ACHN (cell line): ENCODE results near the gene RAB3C.
A peak's percentile ranks its signal among the peaks of the same experiment; 100 is the strongest.

ENCODE experiments used
- DNase-seq: peaks from one replicate; pipeline ENCODE4 v3.0.0-alpha.2; 2015
- in situ Hi-C: cut with HindIII; loops from 2 replicates; pipeline ENCODE4 v1.10.0; 2017; ENCODE audit warnings: low sequenced_read_pairs, low pct_ligation_motif_present, low pct_unique_long_range_greater_than_20kb

The RAB3C gene

DNA sequence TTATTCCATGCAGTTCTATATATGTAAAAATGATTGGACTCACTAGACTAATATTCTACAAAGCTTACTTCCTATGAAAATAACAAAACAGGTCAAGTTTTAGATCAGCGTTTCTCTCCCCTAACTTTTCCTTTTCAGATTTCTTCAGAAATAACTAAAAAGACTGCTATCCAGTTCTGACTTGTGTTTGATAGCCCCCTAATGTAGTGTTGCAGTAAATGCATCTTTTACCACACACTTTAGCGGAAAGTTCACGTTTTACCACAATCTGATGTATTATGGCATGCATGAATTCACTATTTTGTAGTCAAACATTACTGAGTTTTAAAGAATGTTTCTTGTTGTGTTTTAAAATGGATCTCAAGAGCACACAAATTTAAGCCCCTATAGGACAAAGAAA is 292.7 kb downstream of the RAB3C start:
- in situ Hi-C loops: no loop called here

DNA sequence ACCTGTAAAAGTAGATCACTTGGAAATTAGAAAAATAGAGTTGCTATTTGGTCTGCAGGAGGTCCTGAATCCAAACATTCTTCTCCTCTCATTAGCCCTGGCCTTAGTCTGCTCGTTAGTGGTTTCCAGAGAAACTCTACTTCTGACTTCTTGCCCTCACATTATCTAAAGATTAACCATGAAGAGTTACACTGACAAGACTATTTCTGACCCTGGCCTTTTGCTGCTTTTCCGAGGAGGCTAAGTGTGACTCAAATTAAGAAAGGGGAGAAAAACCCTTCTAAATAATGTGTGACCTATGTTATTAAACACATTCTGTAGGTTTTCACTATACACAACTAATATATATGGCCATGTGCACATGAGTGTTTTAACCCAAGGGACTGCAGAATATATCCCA is 302.4 kb downstream of the RAB3C start:
- in situ Hi-C loops: no loop called here
- DNase-seq: no peak

More for the DNA sequence above, 292.7 kb downstream of the RAB3C start:
- DNase-seq: no peak

DNA sequence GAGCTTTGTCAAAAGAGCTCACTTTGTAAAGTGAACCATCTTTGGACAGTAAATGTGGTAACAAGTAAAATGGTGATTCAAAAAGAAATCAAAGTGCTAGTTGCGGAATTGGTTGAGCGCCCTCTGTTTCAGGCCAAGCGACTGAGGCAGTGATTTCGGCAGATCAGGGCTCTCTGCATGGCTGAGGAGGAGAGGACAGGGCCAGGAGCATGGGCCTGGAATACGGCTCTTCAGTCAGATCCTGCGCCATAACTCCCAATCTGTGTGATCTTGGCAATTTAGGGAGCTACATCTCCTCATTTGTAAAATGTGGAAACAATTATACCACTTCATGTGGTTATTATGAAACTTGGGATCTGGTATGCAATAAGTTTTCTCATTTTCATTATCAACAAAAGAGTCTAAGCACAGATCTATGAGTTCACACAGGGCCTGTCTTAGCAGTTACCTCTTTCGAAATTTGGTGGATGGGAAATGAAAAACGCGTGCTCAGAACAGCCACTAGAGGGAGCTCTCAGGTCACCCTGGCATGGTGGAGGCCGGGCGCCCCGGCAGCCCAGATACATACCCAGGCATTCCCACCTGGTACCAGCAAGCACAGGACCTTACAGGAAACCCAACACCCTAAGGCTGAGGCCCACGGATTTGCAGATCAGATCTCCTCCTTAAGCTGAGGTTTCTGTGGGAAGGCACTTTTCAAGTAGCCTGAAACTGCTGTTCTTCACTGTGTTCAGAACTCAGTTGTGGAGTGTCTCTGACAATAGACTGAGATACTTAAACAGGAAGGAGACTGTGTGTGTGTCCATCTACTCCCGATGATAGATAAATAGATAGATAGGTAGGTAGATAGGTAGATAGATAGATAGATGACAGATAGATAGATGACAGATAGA is 303.7 kb downstream of the RAB3C start:
- in situ Hi-C loops: no loop called here
- peak; percentile 47 for DNase-seq

DNA sequence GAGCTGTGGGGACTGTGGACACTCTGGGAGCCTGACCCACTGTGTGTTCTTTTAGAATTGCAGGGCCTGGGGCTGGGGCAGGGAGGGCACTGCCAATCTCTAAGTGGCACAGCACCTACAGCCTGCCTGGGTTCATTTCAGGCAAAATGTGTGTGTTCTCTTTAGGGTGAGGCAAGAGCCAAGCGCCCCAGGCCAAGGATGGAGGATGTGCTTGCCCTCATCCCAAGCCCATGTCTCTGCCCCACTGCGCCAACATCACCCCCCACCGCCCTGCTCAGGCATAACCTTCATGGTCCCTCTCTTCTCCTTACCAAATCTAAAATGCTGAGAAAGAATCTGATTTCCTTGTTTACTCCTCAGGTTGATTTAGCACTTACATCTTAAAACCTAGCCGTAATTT is 304.4 kb downstream of the RAB3C start:
- no peak for DNase-seq
- in situ Hi-C loops: no loop called here

DNA sequence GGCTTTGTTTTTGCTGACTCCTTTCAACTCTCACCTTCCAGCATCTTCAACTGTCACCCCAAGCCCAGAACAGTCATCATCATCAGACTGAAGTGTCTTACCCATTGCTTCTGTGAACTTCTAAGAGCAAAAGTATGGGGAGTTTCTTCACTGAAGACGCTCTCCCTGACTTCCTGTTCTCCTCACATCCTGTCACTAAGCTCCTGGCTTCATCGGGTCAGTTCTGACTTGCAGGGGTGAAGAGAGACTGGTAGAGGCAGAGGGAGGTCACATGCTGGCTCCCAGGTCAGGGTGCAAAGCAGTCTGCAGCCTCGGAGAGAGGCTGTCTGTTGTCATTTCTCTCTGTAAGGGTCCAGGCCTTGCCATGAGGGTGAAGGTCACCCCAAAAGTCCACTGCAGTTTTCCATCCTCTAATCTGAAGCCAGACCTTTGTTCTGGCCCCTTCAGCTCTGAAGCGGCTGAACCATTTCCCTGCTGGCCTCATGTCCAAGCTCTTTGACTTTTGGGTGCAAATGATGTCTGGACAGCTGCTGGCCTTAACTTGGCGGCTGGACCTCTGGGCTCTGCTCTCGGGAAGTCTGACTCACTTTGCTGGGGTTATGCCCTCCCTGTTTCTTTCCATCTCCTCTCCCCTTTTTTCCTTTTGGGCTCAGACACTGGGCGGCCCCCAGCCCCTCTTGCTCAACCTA is 305.0 kb downstream of the RAB3C start:
- no peak for DNase-seq
- in situ Hi-C loops: no loop called here

DNA sequence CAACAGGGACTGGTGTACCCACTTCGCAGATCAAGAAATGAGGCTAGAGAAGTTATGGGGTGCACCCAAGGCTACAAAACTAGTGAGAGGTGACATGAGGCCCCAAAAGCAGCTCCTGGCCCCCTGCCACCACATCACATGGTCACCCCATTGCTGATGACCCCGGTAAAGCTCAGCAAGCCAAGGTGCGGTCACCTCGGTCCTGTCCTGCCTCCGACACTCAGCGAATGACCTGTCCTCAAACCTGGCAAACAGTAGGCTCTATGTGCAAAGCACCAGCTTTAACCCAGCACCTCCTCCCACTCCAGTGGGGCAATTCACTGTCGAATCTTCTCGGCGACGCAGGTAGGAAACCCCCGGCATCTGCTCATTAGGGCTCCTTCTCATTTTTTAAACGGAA is 307.4 kb downstream of the RAB3C start:
- in situ Hi-C loops: no loop called here
- DNase-seq: no peak

DNA sequence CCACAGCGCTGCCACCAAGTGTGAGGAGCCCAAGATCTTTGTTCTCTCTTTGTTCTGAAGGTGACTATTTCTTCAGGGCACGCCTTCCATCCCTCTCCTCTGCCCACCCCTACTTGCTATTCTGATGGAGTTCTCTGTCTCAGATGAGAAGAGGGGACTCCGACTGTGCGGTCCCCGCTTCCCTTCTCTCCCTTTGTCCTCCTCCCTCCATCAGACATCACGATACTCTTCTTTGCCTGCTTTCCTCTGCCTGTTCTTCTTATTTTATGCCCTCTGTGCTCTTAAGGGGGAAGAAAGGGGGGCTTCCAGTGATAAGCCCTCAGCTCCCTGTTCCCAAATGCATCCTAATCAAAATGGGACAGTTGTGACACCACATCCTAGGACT is 307.8 kb downstream of the RAB3C start:
- in situ Hi-C loops: no loop called here
- DNase-seq: no peak

DNA sequence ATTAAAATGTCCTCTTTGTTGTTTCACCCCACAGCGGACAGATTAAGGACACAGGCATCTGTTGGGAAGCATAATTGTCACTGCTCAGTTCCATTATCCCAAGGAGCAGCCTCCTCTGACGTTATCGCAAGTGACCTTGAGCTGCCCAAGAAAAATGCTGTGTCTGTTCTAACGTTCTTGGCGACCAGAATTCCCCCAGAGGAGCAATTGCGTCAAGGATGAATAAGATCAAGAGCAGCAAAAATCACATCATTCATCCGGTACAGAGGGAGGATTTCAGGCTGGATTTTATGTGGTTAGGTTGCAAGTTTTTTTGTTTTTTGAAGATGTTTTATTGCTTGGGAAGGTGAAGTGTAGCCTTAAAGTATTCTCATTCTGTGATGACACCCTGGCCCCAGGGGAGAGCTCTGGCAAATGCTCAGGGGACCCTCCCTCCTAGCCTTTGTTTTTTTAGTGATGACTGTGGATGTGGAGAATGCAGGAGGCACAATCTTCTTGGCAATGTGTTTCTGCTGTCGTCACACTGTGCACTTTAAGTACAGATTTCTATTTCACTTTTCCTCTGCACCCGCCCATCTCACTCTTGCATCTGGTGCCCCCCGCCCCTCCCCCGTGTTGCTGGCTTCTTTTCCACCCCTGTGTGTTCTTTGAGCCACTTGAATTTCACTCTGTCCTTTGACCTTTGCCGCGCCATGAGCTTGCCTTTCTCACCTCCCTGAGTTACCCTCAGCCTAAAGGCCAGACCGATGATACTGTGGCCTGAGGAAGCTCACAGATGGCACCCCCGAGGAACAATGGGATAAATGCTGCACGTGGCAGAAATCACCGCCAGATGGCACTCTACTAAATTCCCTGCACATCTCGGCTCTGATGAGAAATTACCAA is 308.5 kb downstream of the RAB3C start:
- peak; percentile 64 for DNase-seq
- in situ Hi-C loops: no loop called here

DNA sequence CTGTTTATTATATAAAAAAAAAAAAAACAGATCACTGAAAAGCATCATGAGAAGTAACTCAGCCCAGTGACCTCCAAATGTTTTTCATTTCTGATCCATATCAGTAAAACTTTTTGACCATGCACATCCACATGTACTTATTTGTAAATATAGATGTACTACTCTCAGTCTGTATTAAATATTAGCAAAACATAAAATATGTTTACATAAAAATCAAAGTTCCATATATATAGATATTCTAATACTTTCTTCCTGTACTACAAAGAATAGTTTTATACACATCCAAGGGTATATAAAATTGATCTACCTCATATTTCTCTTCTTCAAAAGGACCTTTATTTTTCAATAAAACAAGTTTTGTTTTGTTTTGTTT is 309.1 kb downstream of the RAB3C start:
- in situ Hi-C loops: no loop called here
- DNase-seq: no peak

DNA sequence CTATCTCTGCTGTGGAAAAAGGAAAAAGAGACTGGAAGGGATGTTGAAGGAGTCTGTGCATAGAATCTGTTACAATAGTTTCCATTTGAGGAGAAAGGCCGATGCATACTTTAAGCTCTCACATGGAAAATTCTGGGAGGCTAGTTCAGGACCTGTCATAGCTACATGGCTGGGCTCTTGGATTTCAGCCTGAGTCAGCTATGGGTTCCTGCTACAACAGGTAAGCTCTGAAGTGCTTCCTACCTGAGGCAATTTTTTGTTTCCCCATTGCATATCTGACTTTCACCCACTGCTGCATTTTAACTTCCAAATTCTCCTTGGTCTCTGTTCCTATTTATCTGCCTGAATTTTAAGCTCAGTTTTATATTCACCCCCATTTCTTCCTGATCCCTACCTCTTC is 310.7 kb downstream of the RAB3C start:
- in situ Hi-C loops: no loop called here

DNA sequence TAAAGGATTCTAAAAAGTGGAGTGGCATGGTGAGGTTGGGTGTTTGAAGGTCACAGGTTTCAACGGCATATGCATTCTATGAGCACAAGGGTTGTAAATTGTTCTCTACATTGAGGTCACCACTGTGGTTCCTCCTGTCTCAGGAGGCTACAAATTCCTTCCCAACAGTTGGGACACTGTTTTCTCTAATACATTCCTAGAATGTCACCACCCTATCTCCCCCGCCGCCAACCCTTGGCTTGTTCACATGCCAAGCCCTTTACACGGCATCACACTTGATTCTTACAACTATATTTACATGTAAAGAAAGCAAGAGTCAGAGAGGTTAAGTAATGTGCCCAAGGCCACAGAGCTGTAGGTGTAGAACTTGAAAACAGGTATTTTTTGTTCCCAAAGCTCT is 315.1 kb downstream of the RAB3C start:
- DNase-seq: no peak
- in situ Hi-C loops: no loop called here

More for the DNA sequence above, 310.7 kb downstream of the RAB3C start:
- no peak for DNase-seq

DNA sequence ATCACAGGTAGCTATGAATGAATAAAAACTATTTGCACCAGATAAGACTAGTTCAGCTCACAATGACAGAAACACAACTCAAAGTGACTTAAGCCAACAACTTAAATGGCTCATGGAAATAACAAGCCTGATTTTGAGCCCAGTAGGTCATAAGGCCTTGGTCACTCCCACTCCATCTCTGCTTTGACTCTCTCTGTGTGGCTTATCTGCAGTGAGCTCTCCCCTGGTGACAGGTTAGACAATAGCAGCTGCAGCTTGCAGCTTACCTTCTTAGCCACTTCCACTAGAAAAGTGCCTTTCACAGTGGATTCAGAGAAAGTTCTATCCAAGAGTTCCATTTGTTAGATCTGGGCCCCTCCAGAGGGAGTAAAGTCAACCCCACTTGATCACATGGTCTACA is 315.7 kb downstream of the RAB3C start:
- DNase-seq: no peak
- in situ Hi-C loops: no loop called here

DNA sequence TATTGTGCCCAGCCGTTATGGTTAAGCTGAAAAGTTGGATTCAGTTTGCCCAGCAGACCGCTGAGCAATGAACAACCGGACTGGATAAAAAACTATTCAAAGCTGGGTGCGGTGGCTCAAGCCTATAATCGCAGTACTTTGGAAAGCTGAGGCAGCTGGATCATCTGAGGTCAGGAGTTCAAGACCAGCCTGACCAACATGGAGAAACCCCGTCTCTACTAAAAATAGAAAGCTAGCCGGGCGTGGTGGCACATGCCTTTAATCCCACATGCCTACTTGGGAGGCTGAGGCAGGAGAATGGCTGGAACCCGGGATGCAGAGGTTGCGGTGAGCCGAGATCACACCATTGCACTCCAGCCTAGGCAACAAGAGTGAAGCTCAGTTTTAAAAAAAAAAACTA is 318.4 kb downstream of the RAB3C start:
- DNase-seq: no peak
- in situ Hi-C loops: no loop called here

DNA sequence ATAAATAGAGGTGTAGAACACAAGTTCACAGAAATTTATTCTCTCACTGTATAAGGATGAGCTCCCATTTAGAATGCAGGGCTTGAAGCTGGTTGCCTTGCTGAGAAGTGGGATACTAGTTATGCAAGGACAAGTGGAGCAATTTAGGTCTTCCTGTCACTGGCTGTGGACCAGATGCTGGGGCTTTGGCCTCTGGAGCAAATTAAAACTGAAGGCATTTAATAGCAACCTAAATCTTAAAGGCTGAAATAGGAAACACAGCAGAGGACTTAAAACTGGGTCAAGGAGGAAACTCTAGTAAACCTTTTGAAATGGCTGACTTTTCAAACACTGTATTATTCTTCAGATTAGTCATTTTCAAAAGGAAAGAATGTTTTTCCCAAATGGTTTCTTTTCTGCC is 319.4 kb downstream of the RAB3C start:
- in situ Hi-C loops: no loop called here

DNA sequence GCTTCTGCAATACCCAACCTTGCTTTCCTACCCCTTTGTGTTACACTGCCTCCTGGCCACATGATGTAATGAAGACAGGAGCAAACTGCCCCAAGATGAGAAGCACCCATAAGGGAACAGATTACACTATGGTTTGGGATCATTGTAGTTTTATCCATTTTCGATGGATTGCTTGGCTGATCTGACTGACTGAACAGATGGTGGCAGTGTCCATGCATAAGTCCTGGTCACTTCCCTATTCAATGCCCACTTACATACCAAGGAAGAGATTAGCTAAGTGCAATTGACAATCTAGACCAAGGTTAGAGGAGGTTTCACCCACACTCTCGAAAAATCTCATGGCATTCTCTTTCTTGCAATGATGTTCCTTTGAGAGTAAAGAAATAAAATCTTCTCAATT is 319.9 kb downstream of the RAB3C start:
- in situ Hi-C loops: no loop called here
- no peak for DNase-seq

More for the DNA sequence above, 319.4 kb downstream of the RAB3C start:
- no peak for DNase-seq

DNA sequence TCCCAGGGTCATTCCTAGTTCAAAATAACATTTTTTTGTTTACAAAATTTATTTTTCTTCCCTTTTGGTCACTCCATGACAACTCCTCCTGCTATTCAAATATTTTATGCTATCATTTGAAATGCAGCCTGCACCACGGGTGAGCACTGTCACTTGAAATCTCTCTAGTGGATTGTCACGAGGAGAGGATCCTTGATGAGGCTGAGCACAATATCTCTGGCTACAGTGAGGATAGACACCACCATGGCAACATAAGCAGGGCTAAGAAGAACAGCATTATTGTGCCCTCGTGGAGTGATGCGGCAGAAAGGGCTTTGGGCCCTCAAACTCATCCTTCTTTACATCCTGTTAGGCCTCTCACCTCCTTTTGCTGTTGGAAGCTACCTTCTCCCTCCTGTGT is 321.9 kb downstream of the RAB3C start:
- DNase-seq: no peak
- in situ Hi-C loops: no loop called here

DNA sequence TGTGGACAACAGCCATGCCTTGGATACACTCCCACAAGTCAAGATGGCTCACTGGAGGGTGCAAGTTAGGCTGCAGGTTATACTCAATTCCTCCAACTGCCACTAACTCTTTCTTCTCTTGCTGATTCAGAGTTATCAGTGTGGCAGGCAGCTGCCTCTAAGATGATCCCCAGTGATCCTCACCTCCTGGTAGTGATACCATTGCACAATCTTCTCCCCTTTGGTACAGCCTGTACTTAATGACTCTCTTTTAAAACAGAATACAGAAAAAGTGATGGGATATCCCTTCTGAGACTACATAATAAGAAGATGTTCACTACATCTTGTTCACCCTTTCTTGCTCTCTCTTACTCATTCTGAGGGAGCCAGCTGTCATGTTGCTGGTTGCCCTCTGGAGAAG is 323.1 kb downstream of the RAB3C start:
- no peak for DNase-seq

More for the DNA sequence above, 323.1 kb downstream of the RAB3C start:
- in situ Hi-C loops: no loop called here
